HEK293T (cell line): ENCODE measurements around the gene LRFN4.

Experiments
- CTCF ChIA-PET: fragments of 350-600 bp; formaldehyde crosslinking; extraction: SDS; loops from one replicate; lab custom pipeline; 2021; ENCODE audit warnings: antibody characterized with exemption, inconsistent platforms; lab: Yijun Ruan, JAX
- POLR2A ChIA-PET: fragments of 350-600 bp; formaldehyde crosslinking; extraction: SDS; loops from one replicate; lab custom pipeline; 2020; ENCODE audit warnings: antibody characterized with exemption, inconsistent platforms; lab: Yijun Ruan, JAX
- DNase-seq: peaks from one replicate; pipeline ENCODE4 v3.0.0; 2012; ENCODE audit warnings: mixed read lengths; ENCODE audit errors: extremely low spot score
- ARNT ChIP-seq: fragments of 450-650 bp; IDR thresholded peaks from 2 replicates; pipeline ENCODE4 v1.6.1; 2017; ENCODE audit warnings: mild to moderate bottlenecking
- BHLHE40 ChIP-seq: fragments of 450-650 bp; IDR thresholded peaks from 2 replicates; pipeline ENCODE4 v1.6.1; 2016; ENCODE audit warnings: mild to moderate bottlenecking, moderate library complexity, borderline replicate concordance
- CTBP1 ChIP-seq: fragments of 450-650 bp; IDR thresholded peaks from 2 replicates; pipeline ENCODE4 v1.6.1; 2016; ENCODE audit warnings: borderline replicate concordance
- ELF4 ChIP-seq: fragments of 450-650 bp; IDR thresholded peaks from 2 replicates; pipeline ENCODE4 v1.6.1; 2017; ENCODE audit warnings: antibody characterized with exemption
- FOXA1 ChIP-seq: fragments of 450-650 bp; IDR thresholded peaks from 2 replicates; pipeline ENCODE4 v1.6.1; 2016; ENCODE audit warnings: mild to moderate bottlenecking
- FOXK2 ChIP-seq: fragments of 450-650 bp; IDR thresholded peaks from 2 replicates; pipeline ENCODE4 v1.6.1; 2016; ENCODE audit warnings: mild to moderate bottlenecking
- FOXM1 ChIP-seq: fragments of 450-650 bp; IDR thresholded peaks from 2 replicates; pipeline ENCODE4 v1.6.1; 2017; ENCODE audit warnings: mild to moderate bottlenecking, borderline replicate concordance
- HDGF ChIP-seq: fragments of 450-650 bp; IDR thresholded peaks from 2 replicates; pipeline ENCODE4 v1.6.1; 2017; ENCODE audit warnings: antibody characterized with exemption, borderline replicate concordance
- L3MBTL2 ChIP-seq: fragments of 450-650 bp; conservative IDR thresholded peaks from 2 replicates; pipeline ENCODE4 v1.6.1; 2016; ENCODE audit warnings: mild to moderate bottlenecking
- LEF1 ChIP-seq: fragments of 450-650 bp; IDR thresholded peaks from 2 replicates; pipeline ENCODE4 v1.6.1; 2017; ENCODE audit warnings: mild to moderate bottlenecking, borderline replicate concordance
- NFRKB ChIP-seq: fragments of 450-650 bp; IDR thresholded peaks from 2 replicates; pipeline ENCODE4 v1.6.1; 2016; ENCODE audit warnings: mild to moderate bottlenecking, moderate library complexity
- SP1 ChIP-seq: fragments of 450-650 bp; IDR thresholded peaks from 2 replicates; pipeline ENCODE4 v1.6.1; 2017
- SUZ12 ChIP-seq: fragments of 450-650 bp; IDR thresholded peaks from 2 replicates; pipeline ENCODE4 v1.6.1; 2016; ENCODE audit warnings: mild to moderate bottlenecking
- TARDBP ChIP-seq: fragments of 450-650 bp; IDR thresholded peaks from 2 replicates; pipeline ENCODE4 v1.6.1; 2016
- ZNF384 ChIP-seq: fragments of 450-650 bp; IDR thresholded peaks from 2 replicates; pipeline ENCODE4 v1.6.1; 2016
- TF ChIP-seq, protein P1 (sequence below): fragments of 450-650 bp; IDR thresholded peaks from 2 replicates; pipeline ENCODE4 v1.6.1; 2016

The LRFN4 gene

DNA sequence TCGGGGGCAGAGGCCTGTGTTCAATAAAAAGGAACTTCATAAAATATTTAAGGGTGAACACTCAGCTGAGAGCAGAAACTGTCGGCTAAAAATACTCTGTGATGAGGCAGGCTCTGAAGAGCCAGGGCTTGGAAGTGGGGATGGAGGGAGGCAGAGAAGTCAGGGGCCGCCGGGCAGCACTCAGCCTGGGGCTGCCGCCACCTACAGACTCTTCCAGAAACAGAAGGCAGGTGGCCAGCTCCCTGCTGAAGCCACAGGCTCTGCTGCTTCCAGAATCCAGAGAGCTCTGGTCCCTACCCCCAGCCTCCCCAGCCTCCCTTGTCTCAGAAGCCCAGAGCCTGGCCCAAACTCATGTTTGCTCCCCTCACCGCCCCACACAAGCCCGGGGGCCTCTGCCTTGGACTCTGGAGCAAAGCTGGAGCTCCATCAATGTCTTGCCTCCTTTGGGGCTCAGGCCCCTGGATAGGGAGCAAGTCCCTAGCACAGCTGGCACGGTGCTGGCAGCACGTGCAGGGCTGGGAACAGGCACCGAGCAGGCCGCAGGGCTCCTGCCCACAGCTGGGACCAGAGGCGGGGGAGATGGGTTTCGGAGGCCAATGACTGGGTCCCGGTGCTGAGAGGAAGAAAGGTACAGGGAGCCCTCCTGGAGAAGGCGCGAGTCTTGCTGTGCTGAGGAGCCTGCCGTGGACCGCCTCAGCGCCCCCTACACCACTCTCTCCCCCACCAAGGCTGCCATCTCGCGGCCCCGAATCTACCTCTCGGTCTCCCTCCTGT is 8.2 kb downstream of the LRFN4 start:
- POLR2A ChIA-PET = no interaction called here
- TF ChIP-seq FOXM1 (no peak), FOXA1 (no peak), HDGF (no peak), CTBP1 (no peak), LEF1 (no peak), ZNF384 (no peak), SUZ12 (no peak), ARNT (no peak), NFRKB (no peak), FOXK2 (no peak), L3MBTL2 (no peak), SP1 (no peak), ELF4 (no peak), TARDBP (no peak)
- TF ChIP-seq, protein P1, sequence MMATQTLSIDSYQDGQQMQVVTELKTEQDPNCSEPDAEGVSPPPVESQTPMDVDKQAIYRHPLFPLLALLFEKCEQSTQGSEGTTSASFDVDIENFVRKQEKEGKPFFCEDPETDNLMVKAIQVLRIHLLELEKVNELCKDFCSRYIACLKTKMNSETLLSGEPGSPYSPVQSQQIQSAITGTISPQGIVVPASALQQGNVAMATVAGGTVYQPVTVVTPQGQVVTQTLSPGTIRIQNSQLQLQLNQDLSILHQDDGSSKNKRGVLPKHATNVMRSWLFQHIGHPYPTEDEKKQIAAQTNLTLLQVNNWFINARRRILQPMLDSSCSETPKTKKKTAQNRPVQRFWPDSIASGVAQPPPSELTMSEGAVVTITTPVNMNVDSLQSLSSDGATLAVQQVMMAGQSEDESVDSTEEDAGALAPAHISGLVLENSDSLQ = no peak
- CTCF ChIA-PET = interaction anchor here (0.6 kb wide), 1 partner anchor 10 kb away, joined by 3 read pairs; no protein-coding TSS in a partner anchor
- DNase-seq = no peak

DNA sequence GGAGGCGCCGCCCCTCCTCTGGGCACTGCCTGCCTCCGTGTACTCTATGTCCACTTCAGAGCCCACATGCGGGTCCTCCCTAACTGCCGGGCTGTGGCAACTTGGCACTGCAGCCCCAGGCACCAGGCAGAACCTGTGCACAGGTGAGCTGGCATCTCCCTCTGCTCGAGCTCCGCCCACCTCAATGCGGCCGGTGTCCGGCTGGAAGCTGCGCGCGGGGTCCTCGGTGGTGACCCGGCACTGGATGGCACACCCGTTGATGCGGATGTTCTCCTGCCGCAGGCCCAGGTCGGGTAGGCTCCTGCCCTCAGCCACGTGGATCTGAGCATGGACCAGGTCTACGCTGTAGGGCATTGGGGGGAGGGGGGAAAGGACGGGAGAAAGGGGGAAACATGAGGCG is 9.1 kb downstream of the LRFN4 start:
- CTCF ChIA-PET = no interaction called here
- DNase-seq = no peak
- TF ChIP-seq, protein P1 = no peak
- TF ChIP-seq BHLHE40 (no peak), FOXA1 (no peak), SP1 (no peak), CTBP1 (no peak), NFRKB (no peak), ZNF384 (no peak), FOXK2 (no peak), LEF1 (no peak), L3MBTL2 (no peak), ARNT (no peak), HDGF (no peak), SUZ12 (no peak), TARDBP (no peak), FOXM1 (no peak), ELF4 (no peak)
- POLR2A ChIA-PET = no interaction called here

DNA sequence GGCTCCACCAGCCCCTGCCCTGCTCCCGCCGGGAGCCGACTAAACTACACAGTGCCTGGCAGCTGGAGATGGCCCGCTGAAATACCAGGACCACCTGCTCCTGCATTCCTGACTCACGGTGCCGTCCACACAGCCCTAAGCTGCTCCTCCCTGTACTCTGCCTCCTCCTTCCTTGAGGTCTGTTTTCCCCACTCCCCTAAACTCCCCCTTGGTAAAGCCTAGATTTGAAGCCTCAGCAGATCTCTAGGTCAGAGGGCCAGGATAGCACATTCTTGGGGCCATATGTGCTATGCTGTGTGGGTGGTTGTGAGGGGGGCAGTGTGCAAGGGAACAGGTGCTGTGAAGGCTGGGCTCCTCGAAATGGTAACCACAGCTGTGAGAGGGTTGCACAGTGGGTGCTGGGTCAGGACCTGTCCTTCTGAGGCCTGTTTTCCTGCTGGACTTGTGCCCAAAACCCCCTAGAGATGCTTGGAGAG is 9.7 kb downstream of the LRFN4 start:
- no peak for TF ChIP-seq CTBP1
- no peak for TF ChIP-seq ARNT
- no peak for TF ChIP-seq SUZ12
- TF ChIP-seq TARDBP = no peak
- TF ChIP-seq HDGF = no peak
- no peak for TF ChIP-seq FOXK2
- TF ChIP-seq BHLHE40 = no peak
- no peak for TF ChIP-seq ZNF384
- no peak for TF ChIP-seq ELF4
- TF ChIP-seq L3MBTL2 = no peak
- TF ChIP-seq, protein P1 = no peak
- TF ChIP-seq LEF1 = no peak
- TF ChIP-seq NFRKB = no peak
- TF ChIP-seq SP1 = no peak
- no peak for TF ChIP-seq FOXA1
- TF ChIP-seq FOXM1 = no peak
- ChIA-PET CTCF (no interaction called here), POLR2A (interaction anchor here (0.6 to 0.7 kb wide), 2 partner anchors 10 to 24 kb away, joined by 3 to 4 read pairs; no protein-coding TSS in a partner anchor)
- no peak for DNase-seq

DNA sequence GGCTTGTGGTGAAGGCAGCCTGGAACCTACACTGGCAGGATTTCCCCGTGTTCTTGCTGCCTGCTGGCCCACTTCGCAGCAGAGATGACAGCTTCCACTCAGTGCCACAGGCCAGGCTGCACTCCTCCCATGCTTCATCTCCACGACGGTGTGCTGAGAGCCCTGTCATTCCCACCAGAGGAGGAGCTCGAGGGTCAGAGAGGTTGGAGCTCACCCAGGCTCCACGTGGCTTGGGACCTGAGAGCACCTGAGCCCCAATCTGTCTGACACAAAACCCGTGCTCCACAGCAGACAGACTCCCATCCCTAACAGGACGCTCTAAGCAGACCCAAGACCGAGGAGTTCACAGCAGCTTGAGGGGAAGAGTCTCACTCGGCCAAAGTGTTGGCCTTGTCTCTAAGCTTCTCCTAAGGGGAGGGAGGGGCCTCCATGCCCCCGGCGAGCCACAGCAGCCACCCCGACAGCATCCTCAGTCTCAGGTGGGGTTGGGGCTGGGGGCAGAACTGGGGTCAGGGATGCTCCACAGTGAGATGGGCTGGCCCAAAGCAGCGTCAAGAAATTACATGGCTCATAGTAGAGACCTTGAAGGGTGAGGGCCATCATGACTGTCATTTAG is 10.7 kb downstream of the LRFN4 start:
- TF ChIP-seq HDGF = no peak
- no peak for TF ChIP-seq LEF1
- TF ChIP-seq FOXA1 = no peak
- TF ChIP-seq ZNF384 = no peak
- no peak for TF ChIP-seq SUZ12
- no peak for TF ChIP-seq TARDBP
- TF ChIP-seq CTBP1 = no peak
- no peak for TF ChIP-seq FOXK2
- TF ChIP-seq L3MBTL2 = no peak
- TF ChIP-seq ELF4 = no peak
- TF ChIP-seq FOXM1 = no peak
- ChIA-PET CTCF (interaction anchor here (1.0 kb wide), 1 partner anchor 16 kb away, joined by 3 read pairs; no protein-coding TSS in a partner anchor), POLR2A (interaction anchor here (0.7 to 1.0 kb wide), 2 partner anchors 10 to 25 kb away, joined by 3 read pairs; no protein-coding TSS in a partner anchor)
- DNase-seq = no peak

DNA sequence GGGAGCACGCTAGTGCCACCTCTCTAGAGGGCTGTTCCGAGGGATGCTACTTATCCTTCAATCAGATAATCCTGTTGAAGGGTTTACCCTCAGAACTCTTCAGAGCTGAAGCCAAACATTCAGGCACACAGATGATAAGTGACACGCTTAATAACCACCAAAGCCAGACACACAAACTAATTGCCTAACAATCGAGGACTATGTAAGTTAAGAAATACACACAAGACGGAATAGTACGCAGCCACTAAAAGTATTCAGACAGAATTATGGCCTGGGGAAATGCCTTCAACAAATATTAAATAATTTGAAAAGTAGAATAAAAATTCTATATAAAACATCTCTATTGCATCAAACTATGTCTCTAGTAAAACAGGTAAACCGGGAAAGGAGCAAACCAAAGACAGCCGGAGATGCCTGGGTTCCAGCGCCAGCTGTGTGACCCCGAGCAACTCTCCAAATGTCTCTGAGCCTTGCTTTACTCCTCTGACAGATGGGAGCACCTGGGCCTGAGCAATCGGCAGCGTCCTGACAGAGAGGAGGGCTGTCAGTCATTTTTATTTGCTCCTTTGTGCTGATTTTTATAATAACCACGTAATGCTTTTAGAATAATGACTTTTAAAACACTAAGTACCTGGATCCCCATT is 11.3 kb downstream of the LRFN4 start:
- ChIA-PET CTCF (interaction anchor here (1.0 kb wide), 1 partner anchor 16 kb away, joined by 3 read pairs; no protein-coding TSS in a partner anchor), POLR2A (interaction anchor here (1.0 kb wide), 1 partner anchor 11 kb away, joined by 3 read pairs; no protein-coding TSS in a partner anchor)
- no peak for DNase-seq
- TF ChIP-seq, protein P1 = peak; percentile 90
- TF ChIP-seq FOXM1 = no peak
